Lung (tissue), 13 donors: ENCODE data around the gene ITGA1. TPM values are rescaled to one million over a fixed set of nuclear protein-coding genes. Genes with fewer than 3 reads are reported as not detected.

Experiments used
- ATAC-seq: fragments of 200-7000 bp; cut with Tn5 transposase; one replicate; pipeline ENCODE4 v1.9.1; 2020; ENCODE audit warnings: moderate number of reproducible peaks; ENCODE audit not compliant: insufficient read depth, low FRiP score
- DNase-seq, 3 donors: peaks; one replicate each; pipeline ENCODE4 v3.0.0-alpha.2; 2013 to 2017
- H3K27ac ChIP-seq, 2 donors: one replicate each; pipeline ENCODE4 v1.5.1; 2013; ENCODE audit warnings: mild to moderate bottlenecking in 2 of 2, moderate library complexity in 2 of 2, control low read depth in 1 of 2, inconsistent platforms in 1 of 2, low read depth in 1 of 2, low read length in 1 of 2
- H3K27me3 ChIP-seq, 3 donors: one replicate each; pipeline ENCODE4 v1.5.1; 2013; ENCODE audit warnings: low read length in 2 of 3; ENCODE audit not compliant: control insufficient read depth in 3 of 3, insufficient read depth in 3 of 3
- H3K36me3 ChIP-seq, 4 donors: one replicate each; pipeline ENCODE4 v1.5.1; 2013; ENCODE audit warnings: low read length in 4 of 4, mild to moderate bottlenecking in 1 of 4, moderate library complexity in 1 of 4; ENCODE audit not compliant: control insufficient read depth in 4 of 4, insufficient read depth in 4 of 4
- H3K4me1 ChIP-seq, 5 donors: one replicate each; pipeline ENCODE4 v1.5.1; 2013; ENCODE audit warnings: low read length in 5 of 5, mild to moderate bottlenecking in 2 of 5, moderate library complexity in 1 of 5; ENCODE audit not compliant: control insufficient read depth in 5 of 5, insufficient read depth in 5 of 5
- H3K4me3 ChIP-seq: one replicate; pipeline ENCODE4 v1.5.1; 2013; ENCODE audit warnings: mild to moderate bottlenecking, control low read depth, moderate library complexity
- H3K9ac ChIP-seq, 2 donors: one replicate each; pipeline ENCODE4 v1.5.1; 2013; ENCODE audit warnings: low read length in 2 of 2, control low read depth in 1 of 2; ENCODE audit not compliant: insufficient read depth in 1 of 2
- H3K9me3 ChIP-seq, 4 donors: one replicate each; pipeline ENCODE4 v1.5.1; 2013; ENCODE audit warnings: low read length in 3 of 4, mild to moderate bottlenecking in 1 of 4, moderate library complexity in 1 of 4; ENCODE audit not compliant: control insufficient read depth in 4 of 4, insufficient read depth in 3 of 4
- WGBS, 2 donors: extraction: QIAGEN DNeasy Blood & Tissue Kit; methylation state at CpG; one replicate each; pipeline ENCODE4 v1.1.7; 2013; 5-methylcytosine and 5-hydroxymethylcytosine counted together
- polyA plus RNA-seq, 2 donors: library from polyadenylated mRNA; stranded (reverse); fragments of 200-250 nt; gene quantifications; one replicate each; pipeline ENCODE4 v1.2.1, GENCODE V29; 2013
- small RNA-seq: library from RNA; depleted of rRNA; stranded (forward); fragments of <200 nt; gene quantifications from one replicate; pipeline ENCODE3, GENCODE V24; 2014; ENCODE audit warnings: low replicate concordance
- total RNA-seq, 2 donors: library from RNA; depleted of rRNA in 1 of 2; stranded (reverse); fragments of >200 nt in 1 of 2; gene quantifications; one replicate each; pipeline ENCODE4 v1.2.1, GENCODE V29; 2014 to 2021
- TF ChIP-seq, protein P1 (sequence below): IDR thresholded peaks from 2 replicates; pipeline ENCODE4 v1.5.1; 2012; ENCODE audit warnings: mild to moderate bottlenecking; ENCODE audit errors: control extremely low read depth, extremely low read depth
- donor health status: control.
- donor health status: control.
- donor health status: Bipolar disorder and iron deficiency.
- donor health status: healthy.
- donor health status: DM: yes; HTN: yes; CAD: no.

ITGA1 gene
- total and polyA plus RNA-seq, 4 donors: 8.8 to 119 (median 47.6) TPM

DNA sequence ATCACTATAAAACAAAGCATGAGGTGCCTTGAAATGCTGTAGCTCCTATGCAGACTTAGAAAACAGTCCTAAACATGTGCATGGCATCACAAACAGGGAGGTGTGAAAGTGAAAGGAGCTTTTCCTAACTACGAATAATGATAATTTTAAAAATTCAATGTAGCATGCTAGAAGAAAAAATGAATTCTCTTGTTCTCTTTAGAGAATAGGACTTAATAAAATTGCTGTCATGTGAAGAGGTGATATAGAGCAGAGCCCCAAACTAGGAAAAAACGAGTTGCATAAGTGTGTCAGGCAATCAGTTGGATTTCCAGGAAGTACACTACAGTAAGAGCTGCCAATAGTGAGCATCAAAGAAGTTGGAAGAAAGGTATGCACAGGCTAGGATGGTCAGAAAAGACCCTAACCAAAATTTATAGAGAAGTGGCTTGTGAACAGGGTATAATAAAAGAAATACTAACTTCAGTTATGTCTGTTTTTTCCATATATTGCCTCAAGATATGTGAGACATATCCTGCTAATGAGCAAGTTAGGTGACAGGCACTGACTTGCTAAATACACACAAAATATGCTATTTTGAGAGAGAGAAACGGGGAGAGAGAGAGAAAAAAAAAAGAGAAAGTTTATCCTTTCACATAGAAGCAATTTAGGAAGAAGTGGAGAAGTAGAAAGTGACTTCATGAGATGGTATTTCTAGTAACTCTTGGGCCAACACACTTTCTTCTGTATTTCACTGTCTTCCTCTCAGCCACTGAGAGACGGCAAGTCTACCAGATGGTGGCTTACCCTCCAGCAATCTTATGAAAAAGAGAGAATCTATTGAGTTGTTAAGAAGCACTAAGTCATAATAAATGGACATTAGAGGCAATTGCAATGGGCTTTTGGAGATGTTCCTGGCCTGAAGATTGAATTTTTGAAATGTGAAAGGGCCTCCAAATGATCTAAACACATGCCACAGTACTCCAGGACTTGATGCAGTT, 219.5 kb downstream of the ITGA1 start:
- WGBS, 2 donors: 50 to 55% methylated on average over 4 of the region's 4 CpGs
- Histone ChIP-seq H3K36me3 (peaks cover 0 to 1% (median 0%) of the 10 kb centered on the region in 4 donors), H3K27me3 (no peaks in the 10 kb centered on the region), H3K9me3 (no peaks in the 10 kb centered on the region), H3K9ac (no peak overlapping the region), H3K4me1 (peaks cover 0 to 7% (median 0%) of the 10 kb centered on the region in 5 donors), H3K4me3 (no peak overlapping the region), H3K27ac (no peak overlapping the region)
- TF ChIP-seq, protein P1, sequence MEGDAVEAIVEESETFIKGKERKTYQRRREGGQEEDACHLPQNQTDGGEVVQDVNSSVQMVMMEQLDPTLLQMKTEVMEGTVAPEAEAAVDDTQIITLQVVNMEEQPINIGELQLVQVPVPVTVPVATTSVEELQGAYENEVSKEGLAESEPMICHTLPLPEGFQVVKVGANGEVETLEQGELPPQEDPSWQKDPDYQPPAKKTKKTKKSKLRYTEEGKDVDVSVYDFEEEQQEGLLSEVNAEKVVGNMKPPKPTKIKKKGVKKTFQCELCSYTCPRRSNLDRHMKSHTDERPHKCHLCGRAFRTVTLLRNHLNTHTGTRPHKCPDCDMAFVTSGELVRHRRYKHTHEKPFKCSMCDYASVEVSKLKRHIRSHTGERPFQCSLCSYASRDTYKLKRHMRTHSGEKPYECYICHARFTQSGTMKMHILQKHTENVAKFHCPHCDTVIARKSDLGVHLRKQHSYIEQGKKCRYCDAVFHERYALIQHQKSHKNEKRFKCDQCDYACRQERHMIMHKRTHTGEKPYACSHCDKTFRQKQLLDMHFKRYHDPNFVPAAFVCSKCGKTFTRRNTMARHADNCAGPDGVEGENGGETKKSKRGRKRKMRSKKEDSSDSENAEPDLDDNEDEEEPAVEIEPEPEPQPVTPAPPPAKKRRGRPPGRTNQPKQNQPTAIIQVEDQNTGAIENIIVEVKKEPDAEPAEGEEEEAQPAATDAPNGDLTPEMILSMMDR: no peak
- ATAC-seq (no peak), DNase-seq (no peak)

DNA sequence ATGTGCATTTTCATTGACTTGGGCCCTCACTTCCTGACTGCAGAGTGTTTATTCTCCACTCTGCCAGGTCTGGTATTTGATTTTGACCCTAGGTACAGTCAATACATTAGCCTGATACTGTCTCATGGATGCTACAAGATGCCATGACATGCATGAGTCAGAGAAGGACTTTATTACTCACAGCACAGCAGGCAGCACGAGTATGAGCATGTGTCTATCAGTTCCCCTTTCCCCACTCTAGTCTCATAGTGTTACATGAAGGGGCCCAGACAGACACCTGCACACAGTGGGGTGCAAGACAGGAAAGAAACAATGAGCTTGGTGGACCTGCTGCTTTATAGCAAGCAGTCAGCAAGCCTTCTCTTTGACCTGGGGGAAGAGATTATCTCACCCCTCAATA, 221.0 kb downstream of the ITGA1 start:
- Histone ChIP-seq H3K4me1 (peaks cover 0 to 7% (median 0%) of the 10 kb centered on the region in 5 donors), H3K9ac (no peak overlapping the region), H3K27ac (no peak overlapping the region), H3K36me3 (peaks cover 0 to 1% (median 0%) of the 10 kb centered on the region in 4 donors), H3K9me3 (no peaks in the 10 kb centered on the region), H3K4me3 (no peak overlapping the region), H3K27me3 (no peaks in the 10 kb centered on the region)
- TF ChIP-seq, protein P1: no peak
- no peak for DNase-seq
- WGBS, 2 donors: 34 to 40% methylated on average over 1 of the region's 1 CpG
- ATAC-seq: no peak

Small RNA genes within 50 kb of the gene (small RNA-seq; reads per million reads assigned to genes)
- gene B3GNTL1P1: not detected

Other genes starting within 250 kb of the ITGA1 start
- 10 to 100 TPM; 49.3 to 51.1 TPM for gene PELO, start within 50 bp of the ITGA1 start, total RNA-seq
- 10 to 100 TPM in 1 of 2 donors, 1 to 10 TPM in 1; 5.0 to 22.0 TPM for gene PELO, start within 50 bp of the ITGA1 start, polyA plus RNA-seq
- gene ITGA2, start 201.4 kb downstream of the ITGA1 start, total RNA-seq: 10 to 100 TPM; 22.3 to 36.1 TPM
- 10 to 100 TPM in 1 of 2 donors, 1 to 10 TPM in 1; 2.0 to 16.1 TPM for gene ITGA2, start 201.4 kb downstream of the ITGA1 start, polyA plus RNA-seq